ENCODE measurements around the gene IFNLR1.

DNA sequence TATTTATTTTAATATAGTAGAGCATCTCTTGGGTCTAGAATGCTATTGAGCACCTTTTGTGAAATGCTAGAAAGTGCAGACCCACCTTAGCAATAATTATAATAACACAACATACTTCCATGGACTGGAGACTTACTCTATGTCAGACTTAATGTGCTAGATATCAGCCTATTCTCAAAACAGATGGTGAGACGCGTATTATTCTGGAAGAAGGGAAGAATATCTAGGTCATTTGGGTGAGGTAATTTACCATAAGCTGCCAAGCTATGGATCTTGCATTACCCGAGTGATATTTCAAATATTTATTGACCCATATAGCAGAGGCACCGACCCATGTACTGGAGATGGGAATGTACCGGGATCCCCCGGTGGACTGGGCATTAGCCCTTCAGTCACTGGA lies 20.6 kb upstream of the IFNLR1 start:
- no peak for TF ChIP-seq BRCA1 (IDR thresholded peaks at IDR 0.05; ENCODE audit: low read depth, low read length)
- TF ChIP-seq MAFK (IDR thresholded peaks at IDR 0.05; ENCODE audit: low read depth, low read length) = no peak

All from H1 (cell line).